GM12878 (cell line): ENCODE results near the gene TRIM74. TPM values are rescaled to one million over a fixed set of nuclear protein-coding genes. Genes with fewer than 3 reads are reported as not detected.
"Not testable (repeated sequence)": the region's sequence is repeated elsewhere in the genome, so short reads cannot be mapped to it uniquely, and the experiment has no call there.

Experiments
- ATAC-seq: fragments of 200-7000 bp; cut with Tn5 transposase; 3 replicates; pipeline ENCODE4 v1.9.1; 2020; ENCODE audit warnings: mild to moderate bottlenecking, moderate library complexity
- BruUV-seq: library from RNA; stranded (reverse); fragments of 400-500 nt; replicated peaks from 2 replicates; lab custom pipeline; 2021; lab: Mats Ljungman, UMichigan
- CTCF ChIA-PET: fragments of 300-600 bp; sonication (Branson Sonifier 250); formaldehyde crosslinking; extraction: SDS; loops from one replicate; lab custom pipeline; 2021; ENCODE audit warnings: inconsistent platforms; lab: Yijun Ruan, JAX
- POLR2A ChIA-PET: fragments of 350-600 bp; formaldehyde crosslinking; extraction: SDS; loops from one replicate; lab custom pipeline; 2021; ENCODE audit warnings: inconsistent platforms; lab: Charles Lee
- RAD21 ChIA-PET: fragments of 300-600 bp; sonication (Branson Sonifier 250); formaldehyde crosslinking; loops from one replicate; lab custom pipeline; 2023; ENCODE audit warnings: antibody characterized with exemption; ENCODE audit not compliant: unreplicated experiment; lab: Charles Lee
- SMC1A ChIA-PET: fragments of 300-600 bp; sonication (Branson Sonifier 250); formaldehyde crosslinking; loops from one replicate; lab custom pipeline; 2023; ENCODE audit not compliant: unreplicated experiment, uncharacterized antibody; lab: Charles Lee
- DNase-seq: peaks from one replicate; pipeline ENCODE4 v3.0.0-alpha.2; 2011; ENCODE audit warnings: low read depth, low spot score
- FAIRE-seq: peaks from 3 replicates; lab custom pipeline; 2011; peaks lifted over from hg19 to GRCh38; lab: Jason Lieb, UNC
- H2AFZ ChIP-seq: 2 replicates; pipeline ENCODE4 v1.6.0; 2011; ENCODE audit warnings: low read depth, low read length, control low read depth; ENCODE audit not compliant: control insufficient read depth
- H3K27ac ChIP-seq: 2 replicates; pipeline ENCODE4 v1.5.1; 2011; ENCODE audit warnings: control low read depth; ENCODE audit not compliant: control insufficient read depth, insufficient read depth
- H3K27me3 ChIP-seq, 2 experiments: replicated peaks in 1 of 2; 2 replicates each; pipeline versions ENCODE4 v1.6.0 to v1.6.1; 2011; ENCODE audit warnings: low read length in 1 of 2; ENCODE audit not compliant: control insufficient read depth in 2 of 2, insufficient read depth in 2 of 2
- H3K36me3 ChIP-seq, 2 experiments: 2 replicates each; pipeline ENCODE4 v1.5.1; 2011; ENCODE audit warnings: low read length in 1 of 2; ENCODE audit not compliant: control insufficient read depth in 2 of 2, insufficient read depth in 2 of 2
- H3K4me1 ChIP-seq: 2 replicates; pipeline ENCODE4 v1.6.1; 2011; ENCODE audit warnings: mild to moderate bottlenecking, low read length, moderate library complexity, mixed read lengths; ENCODE audit not compliant: control insufficient read depth, insufficient read depth
- H3K4me2 ChIP-seq: 2 replicates; pipeline ENCODE4 v1.6.0; 2011; ENCODE audit warnings: control low read depth; ENCODE audit not compliant: control insufficient read depth, insufficient read depth
- H3K4me3 ChIP-seq: fragments of 200-600 bp; sonication (generic); 2 replicates; pipeline ENCODE4 v1.5.1; 2016
- H3K79me2 ChIP-seq: 2 replicates; pipeline ENCODE4 v1.6.0; 2011; ENCODE audit warnings: low read length; ENCODE audit not compliant: control insufficient read depth, insufficient read depth
- H3K9ac ChIP-seq: 2 replicates; pipeline ENCODE4 v1.8.0; 2011; ENCODE audit warnings: low read length, control low read depth, mixed read lengths; ENCODE audit not compliant: control insufficient read depth, insufficient read depth
- H3K9me3 ChIP-seq: replicated peaks from 3 replicates; pipeline ENCODE4 v1.5.1; 2011; ENCODE audit warnings: mild to moderate bottlenecking, low read length; ENCODE audit not compliant: control insufficient read depth, insufficient read depth
- H4K20me1 ChIP-seq: 2 replicates; pipeline ENCODE4 v1.6.0; 2011; ENCODE audit not compliant: control insufficient read depth, insufficient read depth
- WGBS: methylation state at CpG from one replicate; pipeline ENCODE4 v1.1.6; 2016; ENCODE audit warnings: low lambda C conversion rate; ENCODE audit not compliant: insufficient replicate concordance, insufficient coverage; ENCODE audit errors: missing lambda C conversion rate; 5-methylcytosine and 5-hydroxymethylcytosine counted together
- in situ Hi-C: fragments of 300-500 bp; cut with MboI; formaldehyde crosslinking; loops from 9 replicates; pipeline ENCODE4 v1.14.3; 2018; ENCODE audit warnings: mixed read lengths
- intact Hi-C: fragments of 100-400 bp; cut with micrococcal nuclease; formaldehyde crosslinking; loops from one replicate; pipeline ENCODE4 v1.14.2; 2022; ENCODE audit not compliant: unreplicated experiment
- polyA plus RNA-seq, 11 experiments: library from polyadenylated mRNA; depleted of rRNA in 4 of 11; unstranded in 6 of 11; stranded (reverse) in 5 of 11; fragments of >200 nt; fragmentation: Nextera tagmentation in 4 of 11; fragmentation: Illumina TruSeq in 1 of 11; extraction: Ambion mirVana in 4 of 11; extraction: Trizol in 1 of 11; gene quantifications; 1 replicate in 1 of 11; 2 replicates in 10 of 11; pipeline versions ENCODE4 v1.2.1 to v1.2.3, GENCODE V29; 2011 to 2016; ENCODE audit warnings: inconsistent platforms in 2 of 11, missing spikeins in 2 of 11, low read depth in 1 of 11
- total RNA-seq, 4 experiments: library from RNA; depleted of rRNA in 3 of 4; stranded (reverse); fragments of >200 nt in 3 of 4; fragmentation: Illumina TruSeq in 1 of 4; extraction: Trizol in 1 of 4; gene quantifications; 2 replicates each; pipeline versions ENCODE4 v1.2.1 to v1.2.3, GENCODE V29; 2013 to 2021

Gene TRIM74
- total and polyA plus RNA-seq, 10 of the 15 experiments (the other 5 are each of a cell fraction or from before 2014, with no cell fraction given): 0.10 to 0.48 (median 0.21) TPM; not detected in 6

- H3K27me3 ChIP-seq, SMC1A ChIA-PET, ATAC-seq, H3K36me3 ChIP-seq, H3K27ac ChIP-seq, H2AFZ ChIP-seq, DNase-seq, H3K9ac ChIP-seq, H3K4me1 ChIP-seq, intact Hi-C loops, H4K20me1 ChIP-seq, H3K4me2 ChIP-seq, in situ Hi-C loops, FAIRE-seq, POLR2A ChIA-PET, RAD21 ChIA-PET, H3K4me3 ChIP-seq, BruUV-seq, H3K9me3 ChIP-seq, CTCF ChIA-PET, H3K79me2 ChIP-seq: not testable (repeated sequence)
- 94% methylated on average over 6 of the region's 15 CpGs for WGBS
Measured at GRCh38 chr7:72944937-72945336, 24.3 kb downstream of the TRIM74 start.

DNA sequence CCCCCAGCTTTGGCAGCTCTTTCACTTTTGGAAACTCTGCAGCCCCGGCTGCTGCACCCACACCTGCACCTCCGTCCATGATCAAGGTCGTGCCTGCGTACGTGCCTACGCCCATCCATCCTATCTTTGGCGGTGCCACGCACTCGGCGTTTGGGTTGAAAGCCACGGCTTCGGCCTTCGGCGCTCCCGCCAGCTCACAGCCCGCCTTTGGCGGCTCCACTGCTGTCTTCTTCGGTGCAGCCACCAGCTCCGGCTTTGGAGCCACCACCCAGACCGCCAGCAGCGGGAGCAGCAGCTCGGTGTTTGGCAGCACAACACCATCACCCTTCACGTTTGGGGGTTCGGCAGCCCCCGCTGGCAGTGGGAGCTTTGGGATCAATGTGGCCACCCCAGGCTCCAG lies 26.3 kb downstream of the TRIM74 start:
- SMC1A ChIA-PET, RAD21 ChIA-PET, H3K79me2 ChIP-seq, H3K9ac ChIP-seq, H3K4me1 ChIP-seq, H4K20me1 ChIP-seq, CTCF ChIA-PET, POLR2A ChIA-PET, H3K9me3 ChIP-seq, H3K27me3 ChIP-seq, DNase-seq, H3K4me2 ChIP-seq, H2AFZ ChIP-seq, H3K27ac ChIP-seq, intact Hi-C loops, BruUV-seq, ATAC-seq, in situ Hi-C loops, H3K36me3 ChIP-seq, FAIRE-seq, H3K4me3 ChIP-seq: not testable (repeated sequence)
- WGBS: 97% methylated on average over 25 of the region's 25 CpGs

GRCh38 chr7:72942022-72942705 lies 27.1 kb downstream of the TRIM74 start:
- H2AFZ ChIP-seq, SMC1A ChIA-PET, H3K27me3 ChIP-seq, FAIRE-seq, CTCF ChIA-PET, intact Hi-C loops, POLR2A ChIA-PET, H3K9ac ChIP-seq, ATAC-seq, H3K4me3 ChIP-seq, H4K20me1 ChIP-seq, H3K79me2 ChIP-seq, H3K27ac ChIP-seq, BruUV-seq, H3K4me2 ChIP-seq, in situ Hi-C loops, RAD21 ChIA-PET, H3K9me3 ChIP-seq, H3K4me1 ChIP-seq, H3K36me3 ChIP-seq, DNase-seq: not testable (repeated sequence)
- WGBS: 98% methylated on average over 5 of the region's 20 CpGs

DNA sequence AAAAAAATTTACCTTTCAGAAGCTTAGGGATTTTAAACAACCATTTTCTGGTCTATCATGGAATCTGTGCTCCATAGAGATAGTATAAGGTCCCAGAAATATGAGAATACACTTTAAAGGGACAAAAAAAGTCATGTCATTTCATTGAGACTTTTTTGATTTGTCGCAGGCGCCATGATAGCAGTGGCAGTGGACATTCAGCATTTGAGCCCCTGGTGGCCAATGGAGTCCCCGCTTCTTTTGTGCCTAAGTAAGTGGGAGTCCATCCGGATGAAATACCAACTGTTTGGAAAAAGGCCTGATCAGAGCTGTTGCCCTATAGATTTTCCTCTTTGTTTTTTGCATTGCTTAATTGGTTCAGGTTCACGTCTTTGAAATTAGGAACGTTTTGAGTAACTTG lies 41.0 kb downstream of the TRIM74 start:
- DNase-seq, H3K9ac ChIP-seq, H3K9me3 ChIP-seq, FAIRE-seq, RAD21 ChIA-PET, SMC1A ChIA-PET, H3K4me2 ChIP-seq, CTCF ChIA-PET, H3K27ac ChIP-seq, H4K20me1 ChIP-seq, POLR2A ChIA-PET, H3K4me1 ChIP-seq, intact Hi-C loops, H3K27me3 ChIP-seq, in situ Hi-C loops, H3K4me3 ChIP-seq, H2AFZ ChIP-seq, ATAC-seq, BruUV-seq: not testable (repeated sequence)
- Histone ChIP-seq H3K36me3 (peaks cover 3 to 11% of the 10 kb centered on the region in 2 experiments), H3K79me2 (peaks cover 15% of the 10 kb centered on the region)
- 92% methylated on average over 6 of the region's 6 CpGs for WGBS
